Nephron (organoid): ENCODE data around the gene SEMG2.

ENCODE experiments used
- H3K27ac Mint-ChIP-seq, 3 experiments: 2 replicates each; pipeline ENCODE4 v1.8.0; 2020; ENCODE audit warnings: mixed read lengths in 3 of 3, mild to moderate bottlenecking in 2 of 3, moderate library complexity in 1 of 3
- H3K27me3 Mint-ChIP-seq: 2 replicates; pipeline ENCODE4 v1.8.0; 2021; ENCODE audit warnings: low read depth, mild to moderate bottlenecking, moderate library complexity, mixed read lengths
- H3K36me3 Mint-ChIP-seq: 2 replicates; pipeline ENCODE4 v1.8.0; 2020; ENCODE audit warnings: low read depth, mixed read lengths
- H3K4me1 Mint-ChIP-seq: 2 replicates; pipeline ENCODE4 v1.8.0; 2020; ENCODE audit warnings: mixed read lengths
- H3K4me3 Mint-ChIP-seq, 3 experiments: 2 replicates each; pipeline ENCODE4 v1.8.0; 2020; ENCODE audit warnings: mild to moderate bottlenecking in 3 of 3, mixed read lengths in 3 of 3, moderate library complexity in 2 of 3
- H3K9me3 Mint-ChIP-seq: 2 replicates; pipeline ENCODE4 v1.8.0; 2020; ENCODE audit warnings: mixed read lengths
- CTCF ChIP-seq, 3 experiments: fragments of 200-600 bp; sonication (generic); IDR thresholded peaks; one replicate each; pipeline ENCODE4 v1.5.0; 2021; ENCODE audit warnings: antibody characterized with exemption in 3 of 3; ENCODE audit not compliant: unreplicated experiment in 3 of 3

SEMG2 gene

GRCh38 chr20:45254383-45255262, 33.5 kb downstream of the SEMG2 start, which contains the start of gene SLPI:
Gene SLPI (minus strand): TSS chr20:45254564. CDS start chr20:45254543, 21 bp downstream.
- Mint-ChIP-seq H3K36me3 (no peaks in the 10 kb centered on the region), H3K4me1 (no peaks in the 10 kb centered on the region), H3K9me3 (no peaks in the 10 kb centered on the region), H3K27me3 (peaks cover 7% of the 10 kb centered on the region), H3K4me3 (no peak within 1 kb of the TSS), H3K27ac (no peak within 1 kb of the TSS)
- TF ChIP-seq CTCF (IDR thresholded peaks at IDR 0.05; ENCODE audit: unreplicated experiment in 3 of 3), result no peak

DNA sequence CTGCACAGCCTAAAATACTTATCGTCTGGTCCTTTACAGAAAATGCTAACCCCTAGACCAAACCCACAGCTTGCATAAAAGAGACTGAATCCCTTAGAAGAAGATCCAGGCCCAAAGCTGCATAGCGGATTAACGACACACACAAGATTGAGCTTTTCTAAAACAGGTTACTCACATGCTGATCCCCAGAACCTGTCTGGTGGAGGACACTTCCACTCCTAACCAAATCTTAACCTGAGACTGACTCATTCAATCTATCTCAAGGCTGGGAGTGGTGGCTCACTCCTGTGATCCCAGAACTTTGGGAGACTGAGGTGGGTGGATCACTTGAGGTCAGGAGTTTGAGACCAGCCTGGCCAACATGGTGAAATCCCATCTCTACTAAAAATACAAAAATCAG, 36.0 kb downstream of the SEMG2 start:
- H3K4me1 Mint-ChIP-seq, result no peaks in the 10 kb centered on the region
- H3K36me3 Mint-ChIP-seq, result no peaks in the 10 kb centered on the region
- H3K9me3 Mint-ChIP-seq, result no peaks in the 10 kb centered on the region
- no peak overlapping the region for H3K4me3 Mint-ChIP-seq
- TF ChIP-seq CTCF (IDR thresholded peaks at IDR 0.05; ENCODE audit: unreplicated experiment in 3 of 3), result no peak
- no peak overlapping the region for H3K27ac Mint-ChIP-seq
- H3K27me3 Mint-ChIP-seq, result peaks cover 13% of the 10 kb centered on the region

DNA sequence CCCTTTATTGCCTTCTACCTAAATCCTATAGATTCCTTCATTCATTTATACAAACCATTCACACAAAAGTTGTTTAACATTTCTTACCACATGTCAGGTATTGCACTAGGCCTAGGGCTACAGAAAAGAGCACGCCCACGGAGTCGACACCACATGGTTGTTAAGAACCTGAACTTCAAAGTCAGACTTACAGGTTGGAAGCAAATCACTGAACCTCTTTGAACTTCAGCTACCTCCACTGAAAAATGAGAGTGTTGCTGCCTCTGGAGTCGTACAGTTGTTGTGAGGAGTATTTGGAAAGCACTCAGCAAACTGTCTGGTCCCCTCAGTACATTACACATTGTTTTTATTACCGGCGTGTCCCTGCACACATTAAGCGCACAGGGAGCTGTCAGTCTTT, 36.5 kb downstream of the SEMG2 start:
- Mint-ChIP-seq H3K4me1 (no peaks in the 10 kb centered on the region), H3K4me3 (no peak overlapping the region), H3K27ac (no peak overlapping the region), H3K36me3 (no peaks in the 10 kb centered on the region), H3K27me3 (peaks cover 13% of the 10 kb centered on the region), H3K9me3 (no peaks in the 10 kb centered on the region)
- no peak for TF ChIP-seq CTCF (IDR thresholded peaks at IDR 0.05; ENCODE audit: unreplicated experiment in 3 of 3)

DNA sequence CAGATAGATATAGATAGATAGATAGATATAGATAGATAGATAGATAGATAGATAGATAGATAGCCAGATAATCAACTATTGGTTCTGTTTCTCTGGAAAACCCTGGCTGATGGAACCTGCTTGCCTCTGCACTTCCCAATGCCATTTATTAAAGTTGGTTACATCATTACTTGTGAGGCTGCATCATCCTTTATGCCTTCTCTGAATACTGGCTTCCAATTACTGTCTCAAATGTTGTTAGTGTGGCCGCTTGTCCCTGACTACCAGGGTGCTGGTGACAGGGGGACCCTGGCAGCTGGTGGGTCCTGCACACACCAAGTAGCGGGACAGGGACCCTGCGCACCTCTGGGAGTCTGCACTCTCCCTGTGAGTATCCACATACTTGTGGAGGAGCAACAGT, 37.1 kb downstream of the SEMG2 start:
- H3K9me3 Mint-ChIP-seq, result no peaks in the 10 kb centered on the region
- H3K4me3 Mint-ChIP-seq, result no peak overlapping the region
- H3K27me3 Mint-ChIP-seq, result peaks cover 13% of the 10 kb centered on the region
- no peaks in the 10 kb centered on the region for H3K4me1 Mint-ChIP-seq
- no peak for TF ChIP-seq CTCF (IDR thresholded peaks at IDR 0.05; ENCODE audit: unreplicated experiment in 3 of 3)
- H3K27ac Mint-ChIP-seq, result no peak overlapping the region
- no peaks in the 10 kb centered on the region for H3K36me3 Mint-ChIP-seq

DNA sequence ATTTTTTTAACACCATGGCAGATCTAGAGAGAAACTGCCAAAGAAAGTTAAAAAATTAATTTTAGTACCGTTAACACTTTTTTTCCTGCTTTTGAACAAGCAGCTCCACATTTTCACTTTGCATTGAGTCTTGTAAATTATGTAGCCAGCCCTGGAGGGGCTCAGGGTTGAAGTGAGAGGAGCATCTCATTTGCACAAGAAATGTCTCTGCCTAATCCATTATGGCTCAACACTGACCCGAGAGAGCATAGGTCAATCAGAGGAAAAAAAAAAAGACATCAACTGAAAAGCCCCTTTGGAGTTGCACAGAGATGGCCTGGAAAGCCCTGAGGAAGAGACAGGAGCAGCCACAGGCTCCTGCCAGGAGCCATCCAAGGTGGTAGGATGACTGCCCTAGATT, 37.5 kb downstream of the SEMG2 start:
- TF ChIP-seq CTCF (IDR thresholded peaks at IDR 0.05; ENCODE audit: unreplicated experiment in 3 of 3), result no peak
- H3K36me3 Mint-ChIP-seq, result no peaks in the 10 kb centered on the region
- H3K4me1 Mint-ChIP-seq, result no peaks in the 10 kb centered on the region
- peaks cover 13% of the 10 kb centered on the region for H3K27me3 Mint-ChIP-seq
- no peaks in the 10 kb centered on the region for H3K9me3 Mint-ChIP-seq
- H3K27ac Mint-ChIP-seq, result no peak overlapping the region
- no peak overlapping the region for H3K4me3 Mint-ChIP-seq
